Subcutaneous abdominal adipose tissue (tissue), 5 donors: Measurements from ENCODE around the gene GLUL.

Source experiments
- H3K27ac ChIP-seq: one replicate; pipeline ENCODE4 v1.7.0; 2013; ENCODE audit warnings: low read depth, mild to moderate bottlenecking, inconsistent platforms, low read length, moderate library complexity
- H3K27me3 ChIP-seq, 5 donors: one replicate each; pipeline ENCODE4 v1.7.0; 2013; ENCODE audit warnings: low read length in 5 of 5, inconsistent platforms in 1 of 5; ENCODE audit not compliant: control insufficient read depth in 5 of 5, insufficient read depth in 4 of 5
- H3K36me3 ChIP-seq, 5 donors: one replicate each; pipeline ENCODE4 v1.7.0; 2013; ENCODE audit warnings: low read length in 5 of 5; ENCODE audit not compliant: control insufficient read depth in 5 of 5, insufficient read depth in 5 of 5
- H3K4me1 ChIP-seq, 5 donors: one replicate each; pipeline ENCODE4 v1.7.0; 2013; ENCODE audit warnings: low read length in 5 of 5, mild to moderate bottlenecking in 3 of 5, moderate library complexity in 1 of 5; ENCODE audit not compliant: control insufficient read depth in 5 of 5, insufficient read depth in 5 of 5
- H3K4me3 ChIP-seq, 5 donors: one replicate each; pipeline ENCODE4 v1.7.0; 2013; ENCODE audit warnings: low read length in 5 of 5, low read depth in 1 of 5
- H3K9ac ChIP-seq, 5 donors: one replicate each; pipeline ENCODE4 v1.7.0; 2013; ENCODE audit warnings: low read length in 5 of 5, mild to moderate bottlenecking in 4 of 5, moderate library complexity in 3 of 5
- H3K9me3 ChIP-seq, 5 donors: one replicate each; pipeline ENCODE4 v1.7.0; 2013; ENCODE audit warnings: low read length in 5 of 5; ENCODE audit not compliant: control insufficient read depth in 5 of 5
- donor health status: healthy.
- donor health status: healthy.
- donor health status: healthy.
- donor health status: healthy.
- donor health status: healthy.

GLUL gene

DNA sequence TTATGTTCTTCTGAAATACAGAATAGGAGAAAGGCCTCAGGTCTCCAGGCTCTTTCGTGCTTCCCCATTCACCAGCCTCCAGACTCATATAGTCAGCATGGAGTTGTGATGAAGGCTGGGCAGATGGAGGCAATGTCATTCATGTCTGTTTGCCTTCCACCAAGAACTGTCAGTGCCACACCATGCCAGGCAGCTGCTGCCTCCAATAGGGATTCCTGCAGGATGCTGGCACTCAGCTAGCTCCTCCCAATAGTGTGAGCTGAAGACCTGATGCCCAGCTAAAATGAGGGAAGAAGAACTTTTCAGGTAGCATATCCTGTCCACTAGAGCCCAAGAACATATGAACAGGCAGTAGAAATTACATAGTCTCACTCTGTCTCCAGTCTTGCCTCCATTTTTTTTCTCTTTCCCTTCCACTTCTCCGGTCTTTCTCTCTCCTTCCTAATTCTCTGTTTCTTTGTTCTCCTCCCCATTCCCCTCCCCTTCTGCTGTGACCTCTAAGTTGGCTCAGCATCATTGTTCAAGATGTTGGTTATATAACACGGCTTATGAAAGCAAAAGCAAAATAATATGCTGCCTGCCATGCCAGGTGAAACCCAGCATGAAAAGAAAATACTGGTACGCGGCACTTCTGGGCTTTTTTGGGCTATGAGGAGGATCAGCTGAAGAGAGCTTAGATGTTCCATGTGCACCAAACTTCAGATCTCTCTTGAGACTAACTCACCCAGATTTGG, 17.3 kb downstream of the GLUL start:
- Histone ChIP-seq H3K9ac (no peak overlapping the region), H3K9me3 (no peaks in the 10 kb centered on the region), H3K36me3 (no peaks in the 10 kb centered on the region), H3K4me3 (no peak overlapping the region), H3K27ac (no peak overlapping the region), H3K4me1 (no peaks in the 10 kb centered on the region), H3K27me3 (no peaks in the 10 kb centered on the region)

GRCh38 chr1:182370532-182370931, 21.1 kb downstream of the GLUL start:
- Histone ChIP-seq H3K36me3 (no peaks in the 10 kb centered on the region), H3K4me1 (peaks cover 0 to 7% (median 0%) of the 10 kb centered on the region in 5 donors), H3K27me3 (no peaks in the 10 kb centered on the region), H3K4me3 (no peak overlapping the region), H3K9ac (no peak overlapping the region), H3K27ac (no peak overlapping the region), H3K9me3 (no peaks in the 10 kb centered on the region)

GRCh38 chr1:182368903-182369302, 22.7 kb downstream of the GLUL start:
- Histone ChIP-seq H3K27me3 (no peaks in the 10 kb centered on the region), H3K9ac (no peak overlapping the region), H3K4me3 (no peak overlapping the region), H3K36me3 (no peaks in the 10 kb centered on the region), H3K4me1 (peaks cover 0 to 7% (median 0%) of the 10 kb centered on the region in 5 donors), H3K9me3 (no peaks in the 10 kb centered on the region), H3K27ac (no peak overlapping the region)

DNA sequence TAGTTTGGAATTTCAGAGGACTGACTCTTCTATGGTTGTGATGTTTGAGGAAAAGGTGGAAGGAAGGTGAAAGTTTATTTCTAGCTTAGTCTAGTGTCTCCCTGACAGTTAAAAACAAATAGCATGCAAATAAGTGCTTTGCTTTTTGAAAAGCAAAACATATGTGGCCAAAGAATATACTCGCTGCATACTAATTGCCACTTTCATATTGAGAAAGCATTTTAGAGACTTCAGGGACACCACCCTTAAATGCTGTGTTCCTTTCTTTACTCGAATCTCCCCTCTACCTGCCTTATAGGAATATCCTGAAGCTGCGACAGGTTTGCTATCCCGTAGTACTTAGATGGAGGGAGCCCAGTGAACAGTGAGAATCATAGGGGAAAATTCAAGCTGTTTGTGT, 23.2 kb downstream of the GLUL start:
- Histone ChIP-seq H3K9ac (no peak overlapping the region), H3K9me3 (no peaks in the 10 kb centered on the region), H3K27me3 (no peaks in the 10 kb centered on the region), H3K4me1 (peaks cover 0 to 7% (median 0%) of the 10 kb centered on the region in 5 donors), H3K27ac (no peak overlapping the region), H3K4me3 (no peak overlapping the region), H3K36me3 (no peaks in the 10 kb centered on the region)

- peaks cover 0 to 7% (median 0%) of the 10 kb centered on the region in 5 donors for H3K4me1 ChIP-seq
- H3K9ac ChIP-seq: no peak overlapping the region
- no peak overlapping the region for H3K27ac ChIP-seq
- no peaks in the 10 kb centered on the region for H3K9me3 ChIP-seq
- no peak overlapping the region for H3K4me3 ChIP-seq
- no peaks in the 10 kb centered on the region for H3K27me3 ChIP-seq
- no peaks in the 10 kb centered on the region for H3K36me3 ChIP-seq
These were observed 23.7 kb downstream of the GLUL start for GRCh38 chr1:182367926-182368325.

DNA sequence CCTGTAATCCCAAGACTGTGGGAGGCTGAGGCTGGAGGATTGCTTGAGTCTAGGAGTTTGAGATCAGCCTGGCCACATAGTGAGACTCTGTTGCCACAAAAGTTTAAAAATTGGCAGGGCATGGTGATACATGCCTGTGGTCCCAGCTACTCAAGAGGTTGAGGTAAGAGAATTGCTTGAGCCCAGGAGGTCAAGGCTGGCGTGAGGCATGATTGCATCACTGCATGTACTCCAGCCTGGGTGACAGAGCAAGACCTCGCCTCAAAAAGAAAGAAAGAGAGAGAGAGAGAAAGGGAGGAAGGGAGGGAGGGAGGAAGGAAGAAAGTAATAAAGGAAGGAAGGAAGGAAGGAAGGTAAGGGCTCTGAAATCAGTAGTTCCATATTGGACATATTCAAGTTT, 25.0 kb downstream of the GLUL start:
- H3K4me3 ChIP-seq: no peak overlapping the region
- no peaks in the 10 kb centered on the region for H3K36me3 ChIP-seq
- H3K9ac ChIP-seq: no peak overlapping the region
- H3K4me1 ChIP-seq: peaks cover 0 to 7% (median 0%) of the 10 kb centered on the region in 5 donors
- no peak overlapping the region for H3K27ac ChIP-seq
- H3K27me3 ChIP-seq: no peaks in the 10 kb centered on the region
- no peaks in the 10 kb centered on the region for H3K9me3 ChIP-seq

DNA sequence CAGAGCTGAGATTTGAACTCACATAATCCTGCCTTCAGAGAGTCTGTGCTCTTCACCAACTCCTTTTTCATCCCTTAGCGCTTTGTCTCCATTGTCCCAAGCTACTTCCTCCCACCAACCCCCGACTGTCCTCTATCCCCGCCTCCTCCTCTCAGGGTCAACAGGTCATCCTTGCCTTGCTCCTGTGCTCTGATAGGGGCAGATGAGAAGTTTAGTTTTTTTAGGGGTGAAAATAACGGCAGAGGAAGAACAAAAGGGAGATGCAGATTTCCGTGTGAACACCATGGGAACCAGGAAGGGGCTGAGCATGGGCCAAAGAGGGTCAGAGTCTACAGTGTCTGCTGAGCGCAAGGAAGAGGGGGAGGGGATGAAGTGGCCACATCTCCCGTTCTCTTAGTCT, 31.9 kb downstream of the GLUL start:
- Histone ChIP-seq H3K9me3 (no peaks in the 10 kb centered on the region), H3K36me3 (no peaks in the 10 kb centered on the region), H3K4me1 (no peaks in the 10 kb centered on the region), H3K4me3 (no peak overlapping the region), H3K9ac (no peak overlapping the region), H3K27ac (no peak overlapping the region), H3K27me3 (no peaks in the 10 kb centered on the region)

DNA sequence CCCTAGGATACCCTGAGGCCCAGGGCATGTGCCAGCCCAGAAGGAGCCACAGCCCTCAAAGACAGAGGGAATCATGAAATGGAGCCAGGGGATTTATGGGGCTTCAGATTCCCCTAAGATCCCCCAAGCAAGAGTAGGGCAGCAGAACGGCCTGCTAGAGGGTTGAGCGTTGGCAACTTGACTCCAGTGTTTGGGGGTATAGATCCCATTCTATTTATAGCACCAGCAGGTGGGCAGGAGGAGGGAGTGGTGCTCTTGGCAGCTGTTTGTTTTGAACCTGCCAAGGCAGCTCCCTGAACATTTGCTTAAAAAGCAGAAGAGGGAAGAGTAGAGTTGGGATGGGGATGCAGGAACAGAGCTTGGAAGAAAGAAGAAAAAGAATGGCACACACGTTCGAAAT, 33.7 kb downstream of the GLUL start:
- Histone ChIP-seq H3K4me1 (no peaks in the 10 kb centered on the region), H3K27me3 (no peaks in the 10 kb centered on the region), H3K36me3 (no peaks in the 10 kb centered on the region), H3K4me3 (no peak overlapping the region), H3K9ac (no peak overlapping the region), H3K27ac (no peak overlapping the region), H3K9me3 (no peaks in the 10 kb centered on the region)

- no peak overlapping the region for H3K27ac ChIP-seq
- no peaks in the 10 kb centered on the region for H3K9me3 ChIP-seq
- no peak overlapping the region for H3K4me3 ChIP-seq
- no peak overlapping the region for H3K9ac ChIP-seq
- no peaks in the 10 kb centered on the region for H3K27me3 ChIP-seq
- no peaks in the 10 kb centered on the region for H3K4me1 ChIP-seq
- H3K36me3 ChIP-seq: no peaks in the 10 kb centered on the region
These were observed 34.4 kb downstream of the GLUL start for GRCh38 chr1:182357171-182357570.

GRCh38 chr1:182355723-182356098, 35.9 kb downstream of the GLUL start:
- Histone ChIP-seq H3K36me3 (no peaks in the 10 kb centered on the region), H3K9me3 (no peaks in the 10 kb centered on the region), H3K9ac (no peak overlapping the region), H3K4me3 (no peak overlapping the region), H3K27ac (no peak overlapping the region), H3K27me3 (no peaks in the 10 kb centered on the region), H3K4me1 (peaks cover 0 to 13% (median 0%) of the 10 kb centered on the region in 5 donors)
